DOHH2 (cell line): ENCODE data around the gene KRTAP5-11.

Experiments
- EZH2phosphoT487 ChIP-seq: fragments of 200-600 bp; sonication (generic); IDR thresholded peaks from 2 replicates; pipeline ENCODE4 v1.6.1; 2017; ENCODE audit warnings: borderline replicate concordance, mild to moderate bottlenecking, antibody characterized with exemption, low read length, moderate library complexity, mixed read lengths
- TF ChIP-seq, protein P1 (sequence below): fragments of 200-600 bp; sonication (generic); IDR thresholded peaks from one replicate; pipeline ENCODE4 v1.5.1; 2014; ENCODE audit warnings: antibody characterized with exemption, mild to moderate bottlenecking, low read depth, low read length; ENCODE audit not compliant: poor library complexity, severe bottlenecking

DNA sequence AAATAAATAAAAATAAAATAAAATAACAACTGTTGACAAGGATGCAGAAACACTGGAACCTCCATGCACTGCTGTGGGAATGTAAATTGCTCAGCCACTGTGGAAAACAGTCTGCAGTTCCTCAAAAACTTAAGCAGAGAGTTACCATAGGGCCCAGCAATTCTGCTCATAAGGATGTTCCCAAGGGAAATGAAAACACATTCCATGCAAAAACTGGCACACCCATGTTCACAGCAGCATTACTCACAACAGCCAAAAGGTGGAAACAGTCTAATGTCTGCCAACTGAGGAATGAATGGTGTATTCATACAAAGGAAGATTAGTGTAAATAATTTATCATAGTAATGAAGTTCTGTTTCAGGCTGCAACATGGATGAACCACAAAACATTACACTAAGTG is 20.6 kb downstream of the KRTAP5-11 start:
- TF ChIP-seq, protein P1, sequence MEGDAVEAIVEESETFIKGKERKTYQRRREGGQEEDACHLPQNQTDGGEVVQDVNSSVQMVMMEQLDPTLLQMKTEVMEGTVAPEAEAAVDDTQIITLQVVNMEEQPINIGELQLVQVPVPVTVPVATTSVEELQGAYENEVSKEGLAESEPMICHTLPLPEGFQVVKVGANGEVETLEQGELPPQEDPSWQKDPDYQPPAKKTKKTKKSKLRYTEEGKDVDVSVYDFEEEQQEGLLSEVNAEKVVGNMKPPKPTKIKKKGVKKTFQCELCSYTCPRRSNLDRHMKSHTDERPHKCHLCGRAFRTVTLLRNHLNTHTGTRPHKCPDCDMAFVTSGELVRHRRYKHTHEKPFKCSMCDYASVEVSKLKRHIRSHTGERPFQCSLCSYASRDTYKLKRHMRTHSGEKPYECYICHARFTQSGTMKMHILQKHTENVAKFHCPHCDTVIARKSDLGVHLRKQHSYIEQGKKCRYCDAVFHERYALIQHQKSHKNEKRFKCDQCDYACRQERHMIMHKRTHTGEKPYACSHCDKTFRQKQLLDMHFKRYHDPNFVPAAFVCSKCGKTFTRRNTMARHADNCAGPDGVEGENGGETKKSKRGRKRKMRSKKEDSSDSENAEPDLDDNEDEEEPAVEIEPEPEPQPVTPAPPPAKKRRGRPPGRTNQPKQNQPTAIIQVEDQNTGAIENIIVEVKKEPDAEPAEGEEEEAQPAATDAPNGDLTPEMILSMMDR = no peak
- TF ChIP-seq EZH2phosphoT487 = no peak
